Measurements from ENCODE around the gene BCL2.

The BCL2 gene

DNA sequence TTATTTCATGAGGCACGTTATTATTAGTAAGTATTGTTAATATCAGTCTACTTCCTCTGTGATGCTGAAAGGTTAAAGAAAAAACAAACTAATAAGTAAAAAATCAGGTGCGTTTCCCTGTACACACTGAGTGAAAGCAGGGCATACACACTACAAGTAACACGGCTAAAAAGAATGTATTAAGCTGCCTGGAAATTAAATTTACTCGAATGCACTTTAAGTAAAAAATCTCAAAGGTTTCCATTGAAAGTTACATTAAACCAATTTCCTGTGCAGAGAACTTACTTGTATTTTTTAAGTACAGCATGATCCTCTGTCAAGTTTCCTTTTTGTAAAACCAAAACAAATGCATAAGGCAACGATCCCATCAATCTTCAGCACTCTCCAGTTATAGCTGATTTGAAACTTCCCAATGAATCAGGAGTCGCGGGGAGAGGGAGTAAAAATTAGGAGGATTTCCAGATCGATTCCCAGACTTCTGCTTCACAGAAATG, 633 bp downstream of the BCL2 start:
- TF ChIP-seq GATA3 (IDR thresholded peaks at IDR 0.05; ENCODE audit: low read depth, low read length) (no peak), GATA2 (IDR thresholded peaks at IDR 0.05; ENCODE audit: low read depth, low read length) (no peak)

DNA sequence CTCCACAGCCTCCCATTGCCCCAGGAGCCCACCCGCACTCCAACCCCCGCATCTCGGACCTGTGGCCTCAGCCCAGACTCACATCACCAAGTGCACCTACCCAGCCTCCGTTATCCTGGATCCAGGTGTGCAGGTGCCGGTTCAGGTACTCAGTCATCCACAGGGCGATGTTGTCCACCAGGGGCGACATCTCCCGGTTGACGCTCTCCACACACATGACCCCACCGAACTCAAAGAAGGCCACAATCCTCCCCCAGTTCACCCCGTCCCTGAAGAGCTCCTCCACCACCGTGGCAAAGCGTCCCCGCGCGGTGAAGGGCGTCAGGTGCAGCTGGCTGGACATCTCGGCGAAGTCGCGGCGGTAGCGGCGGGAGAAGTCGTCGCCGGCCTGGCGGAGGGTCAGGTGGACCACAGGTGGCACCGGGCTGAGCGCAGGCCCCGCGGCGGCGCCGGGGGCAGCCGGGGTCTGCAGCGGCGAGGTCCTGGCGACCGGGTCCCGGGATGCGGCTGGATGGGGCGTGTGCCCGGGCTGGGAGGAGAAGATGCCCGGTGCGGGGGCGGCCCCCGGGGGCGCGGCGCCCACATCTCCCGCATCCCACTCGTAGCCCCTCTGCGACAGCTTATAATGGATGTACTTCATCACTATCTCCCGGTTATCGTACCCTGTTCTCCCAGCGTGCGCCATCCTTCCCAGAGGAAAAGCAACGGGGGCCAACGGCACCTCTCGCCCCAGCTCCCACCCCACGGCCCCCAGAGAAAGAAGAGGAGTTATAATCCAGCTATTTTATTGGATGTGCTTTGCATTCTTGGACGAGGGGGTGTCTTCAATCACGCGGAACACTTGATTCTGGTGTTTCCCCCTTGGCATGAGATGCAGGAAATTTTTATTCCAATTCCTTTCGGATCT, 1.3 kb downstream of the BCL2 start:
- no peak for TF ChIP-seq GATA3 (IDR thresholded peaks at IDR 0.05; ENCODE audit: low read depth, low read length)
- no peak for TF ChIP-seq GATA2 (IDR thresholded peaks at IDR 0.05; ENCODE audit: low read depth, low read length)

DNA sequence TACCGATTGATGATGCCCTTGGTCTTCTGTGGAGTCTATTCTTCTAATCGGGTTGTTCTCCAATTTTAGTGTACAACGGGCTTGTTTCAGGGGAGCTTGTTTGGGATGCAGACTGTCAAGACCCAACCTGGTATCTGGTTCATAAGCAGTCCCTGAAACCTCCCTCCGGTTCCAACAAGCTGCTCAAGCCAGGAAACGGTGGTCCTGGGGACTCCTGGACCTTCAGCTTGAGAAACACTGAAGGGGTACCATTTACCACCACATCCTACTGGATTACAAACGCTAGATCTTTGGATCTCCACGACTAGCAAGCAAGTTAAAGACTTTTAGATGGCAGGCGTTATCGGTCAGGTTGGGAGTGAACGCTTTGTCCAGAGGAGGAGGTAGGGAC, 2.0 kb downstream of the BCL2 start:
- TF ChIP-seq GATA2 (IDR thresholded peaks at IDR 0.05; ENCODE audit: low read depth, low read length), result no peak
- no peak for TF ChIP-seq GATA3 (IDR thresholded peaks at IDR 0.05; ENCODE audit: low read depth, low read length)

GRCh38 chr18:63316612-63317555, 2.7 kb downstream of the BCL2 start:
- TF ChIP-seq GATA3 (IDR thresholded peaks at IDR 0.05; ENCODE audit: low read depth, low read length), result no peak
- TF ChIP-seq GATA2 (IDR thresholded peaks at IDR 0.05; ENCODE audit: low read depth, low read length), result no peak

GRCh38 chr18:63315876-63316275, 3.7 kb downstream of the BCL2 start:
- no peak for TF ChIP-seq GATA2 (IDR thresholded peaks at IDR 0.05; ENCODE audit: low read depth, low read length)
- no peak for TF ChIP-seq GATA3 (IDR thresholded peaks at IDR 0.05; ENCODE audit: low read depth, low read length)

DNA sequence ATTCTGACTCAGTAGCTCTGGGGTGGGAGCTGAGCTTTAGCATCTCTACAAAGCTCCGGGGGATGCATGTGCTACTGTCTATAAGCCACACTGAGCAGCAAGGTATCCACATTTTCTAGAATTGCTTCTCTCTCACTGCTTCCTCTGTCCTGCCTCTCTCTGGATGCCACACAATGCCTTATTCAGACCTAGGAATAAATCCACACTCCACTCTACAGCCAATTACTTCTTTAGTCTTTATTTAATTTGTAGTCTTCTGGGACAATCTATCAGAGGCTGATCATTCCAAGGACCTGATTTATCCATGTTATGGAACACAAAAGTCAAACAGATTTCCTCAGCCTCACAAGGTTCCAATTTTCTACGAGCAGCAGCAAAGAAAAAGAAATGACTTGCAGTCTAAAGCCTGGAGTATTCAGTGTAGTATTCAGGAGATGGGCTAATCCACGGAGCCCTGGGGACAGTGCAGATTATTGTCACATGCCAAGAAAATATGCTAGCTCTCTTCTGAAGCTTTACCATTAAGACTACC, 4.4 kb downstream of the BCL2 start:
- TF ChIP-seq GATA2 (IDR thresholded peaks at IDR 0.05; ENCODE audit: low read depth, low read length), result no peak

- TF ChIP-seq GATA3 (IDR thresholded peaks at IDR 0.05; ENCODE audit: low read depth, low read length) (no peak), GATA2 (IDR thresholded peaks at IDR 0.05; ENCODE audit: low read depth, low read length) (no peak)
Observed at GRCh38 chr18:63314062-63314790, 5.3 kb downstream of the BCL2 start.

DNA sequence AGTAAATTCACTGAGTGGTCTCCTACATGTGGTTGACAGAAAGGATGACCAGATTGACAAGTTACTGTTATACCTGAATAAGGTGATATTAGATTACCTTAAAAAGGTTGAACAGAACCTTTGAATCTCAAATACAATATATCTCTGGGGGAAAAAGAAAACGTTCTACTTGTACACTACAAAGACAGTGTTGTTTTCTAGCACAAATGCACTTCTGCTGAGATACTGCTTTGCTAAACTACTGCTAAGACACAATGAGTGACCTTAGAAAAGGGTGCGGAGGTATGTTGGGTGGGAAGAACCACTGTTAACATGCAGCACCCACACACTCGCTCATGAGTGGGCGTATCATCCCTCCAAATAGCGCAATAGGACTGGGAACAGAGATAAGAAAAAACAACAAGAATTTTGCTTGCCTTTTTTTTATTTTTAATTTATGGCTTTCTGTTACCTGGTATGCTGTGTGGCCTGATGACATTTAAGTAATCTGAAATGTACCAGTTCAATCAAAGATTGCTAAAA, 6.1 kb downstream of the BCL2 start:
- TF ChIP-seq GATA3 (IDR thresholded peaks at IDR 0.05; ENCODE audit: low read depth, low read length) (no peak), GATA2 (IDR thresholded peaks at IDR 0.05; ENCODE audit: low read depth, low read length) (no peak)

DNA sequence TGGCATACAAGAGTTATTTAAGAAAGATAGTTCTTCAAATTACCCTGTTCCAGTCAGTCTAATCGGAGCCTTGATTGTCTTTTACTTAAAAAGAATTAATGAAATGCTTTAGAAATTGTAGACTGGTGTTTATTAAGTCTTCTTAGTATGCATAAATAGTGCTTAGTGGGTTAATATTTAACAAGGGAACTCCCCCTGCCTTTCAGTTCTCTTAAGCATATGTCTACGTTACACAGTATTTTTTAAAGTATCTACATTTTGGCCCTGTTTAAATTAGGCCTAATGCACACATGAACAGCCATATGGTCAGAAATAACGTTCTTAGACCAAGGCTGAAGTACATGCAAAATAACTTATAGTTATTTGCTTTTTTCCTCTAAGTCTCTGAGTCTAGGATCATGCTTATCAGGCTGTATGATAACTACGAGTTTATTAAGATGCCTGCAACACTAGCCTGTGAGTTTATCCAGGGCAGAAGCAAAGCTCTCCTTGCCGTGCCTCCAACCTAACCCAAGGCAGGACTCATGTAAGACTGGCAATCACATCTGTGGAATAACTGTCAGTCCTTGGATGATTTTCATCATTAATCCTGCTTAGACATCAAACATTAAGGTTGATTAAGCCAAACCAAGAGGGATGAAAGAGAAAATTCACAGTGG, 6.7 kb downstream of the BCL2 start:
- TF ChIP-seq GATA3 (IDR thresholded peaks at IDR 0.05; ENCODE audit: low read depth, low read length) (no peak), GATA2 (IDR thresholded peaks at IDR 0.05; ENCODE audit: low read depth, low read length) (no peak)

- no peak for TF ChIP-seq GATA3 (IDR thresholded peaks at IDR 0.05; ENCODE audit: low read depth, low read length)
- no peak for TF ChIP-seq GATA2 (IDR thresholded peaks at IDR 0.05; ENCODE audit: low read depth, low read length)
Observed at GRCh38 chr18:63312019-63312409, 7.6 kb downstream of the BCL2 start.

GRCh38 chr18:63311118-63312018, 8.2 kb downstream of the BCL2 start:
- TF ChIP-seq GATA3 (IDR thresholded peaks at IDR 0.05; ENCODE audit: low read depth, low read length) (no peak), GATA2 (IDR thresholded peaks at IDR 0.05; ENCODE audit: low read depth, low read length) (no peak)

- TF ChIP-seq GATA2 (IDR thresholded peaks at IDR 0.05; ENCODE audit: low read depth, low read length) (no peak), GATA3 (IDR thresholded peaks at IDR 0.05; ENCODE audit: low read depth, low read length) (no peak)
Observed at GRCh38 chr18:63309422-63309821, 10.1 kb downstream of the BCL2 start.
